H1 (cell line): ENCODE data around the gene DDX4.

Source experiments
- BACH1 ChIP-seq: IDR thresholded peaks from 2 replicates; pipeline ENCODE4 v1.6.1; 2012; ENCODE audit warnings: low read length, improper control_type of control experiment
- BRCA1 ChIP-seq: IDR thresholded peaks from 2 replicates; pipeline ENCODE4 v1.6.1; 2012; ENCODE audit warnings: low read depth, low read length, improper control_type of control experiment
- EZH2 ChIP-seq: fragments of 200-600 bp; sonication (generic); IDR thresholded peaks from 2 replicates; pipeline ENCODE4 v1.7.1; 2012; ENCODE audit warnings: low read depth, mild to moderate bottlenecking, moderate library complexity, low read length, inconsistent platforms; ENCODE audit not compliant: severe bottlenecking
- GTF2F1 ChIP-seq: IDR thresholded peaks from 2 replicates; pipeline ENCODE4 v1.6.1; 2012; ENCODE audit warnings: low read depth, low read length, improper control_type of control experiment, borderline replicate concordance
- KDM1A ChIP-seq: fragments of 200-600, 300-600 bp; sonication (generic); IDR thresholded peaks from 2 replicates; pipeline ENCODE4 v1.7.1; 2016; ENCODE audit warnings: mild to moderate bottlenecking, low read length, borderline replicate concordance
- POLR2A ChIP-seq, 2 experiments: IDR thresholded peaks; 1 replicate in 1 of 2; 2 replicates in 1 of 2; pipeline ENCODE4 v1.6.1; 2011; ENCODE audit warnings: low read depth in 2 of 2, low read length in 2 of 2, mild to moderate bottlenecking in 2 of 2; ENCODE audit errors: control extremely low read depth in 1 of 2
- POLR2AphosphoS5 ChIP-seq: IDR thresholded peaks from 2 replicates; pipeline ENCODE4 v1.6.1; 2011; ENCODE audit warnings: low read depth, low read length
- SIN3A ChIP-seq, 2 experiments: IDR thresholded peaks in 1 of 2; conservative IDR thresholded peaks in 1 of 2; 2 replicates each; pipeline ENCODE4 v1.6.1; 2011 to 2012; ENCODE audit warnings: low read length in 2 of 2, improper control_type of control experiment in 1 of 2, low read depth in 1 of 2, mild to moderate bottlenecking in 1 of 2
- SP1 ChIP-seq: IDR thresholded peaks from 2 replicates; pipeline ENCODE4 v1.6.1; 2011; ENCODE audit warnings: low read depth, low read length
- TAF1 ChIP-seq: IDR thresholded peaks from 2 replicates; pipeline ENCODE4 v1.6.1; 2011; ENCODE audit warnings: mild to moderate bottlenecking, low read depth, low read length
- ZNF274 ChIP-seq: IDR thresholded peaks from 2 replicates; pipeline ENCODE4 v1.7.0; 2012; ENCODE audit warnings: low read length, borderline replicate concordance; ENCODE audit errors: extremely low read depth
- TF ChIP-seq, protein P1 (sequence below), 3 experiments: IDR thresholded peaks; 1 replicate in 2 of 3; 2 replicates in 1 of 3; pipeline versions ENCODE4 v1.5.1 to v1.6.1; 2011; ENCODE audit warnings: low read length in 3 of 3, mild to moderate bottlenecking in 3 of 3, inconsistent platforms in 2 of 3, low read depth in 1 of 3, moderate library complexity in 1 of 3; ENCODE audit not compliant: insufficient read depth in 1 of 3; ENCODE audit errors: control extremely low read depth in 1 of 3
- TF ChIP-seq, protein P2 (sequence below): IDR thresholded peaks from 2 replicates; pipeline ENCODE4 v1.6.1; 2012; ENCODE audit warnings: inconsistent platforms

DNA sequence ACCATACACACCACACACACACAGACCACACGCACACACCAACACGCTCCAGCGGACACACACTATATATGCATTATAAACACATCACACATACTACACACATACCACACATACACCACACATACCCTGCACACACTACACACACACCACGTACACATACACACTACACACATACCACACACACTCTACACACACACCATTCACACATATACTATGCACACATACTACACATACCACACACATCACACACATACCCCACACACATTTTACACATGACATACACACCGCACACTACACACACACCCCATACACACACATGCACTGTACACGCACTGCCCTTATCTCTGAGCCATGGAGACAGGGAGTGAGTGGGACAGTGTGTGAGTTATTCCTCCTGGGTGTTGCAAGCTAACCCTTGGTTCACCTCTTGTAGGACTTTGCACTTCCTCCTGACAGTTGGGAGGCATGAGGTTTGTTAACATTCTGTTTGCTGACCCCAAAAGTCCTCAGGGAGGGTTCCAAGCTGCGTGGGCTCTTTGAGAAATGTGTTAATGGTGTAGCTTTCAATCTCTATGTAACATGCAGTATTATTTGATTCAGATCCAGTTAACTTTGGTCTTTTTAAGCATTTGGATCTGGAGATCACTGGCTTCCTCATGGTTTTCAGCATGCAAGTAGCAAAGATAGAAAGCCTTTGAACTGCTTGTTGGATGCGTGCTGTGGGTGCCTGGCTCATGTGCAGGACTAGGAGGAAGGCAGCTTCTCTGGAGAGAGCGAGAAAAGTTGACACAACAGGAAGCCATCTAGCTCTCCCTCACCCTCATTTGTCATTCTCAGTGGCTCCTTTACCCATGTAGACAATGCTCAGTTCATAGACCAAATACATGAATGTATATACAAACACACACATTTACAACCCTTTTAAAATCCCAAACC is 127.0 kb downstream of the DDX4 start:
- TF ChIP-seq GTF2F1 (no peak), BRCA1 (no peak), SIN3A (conservative IDR thresholded peaks at IDR 0.05 in 1 of 2, IDR thresholded peaks at IDR 0.05 in 1 of 2; ENCODE audit: low read depth in 1 of 2, low read length in 2 of 2) (no peak), SP1 (no peak), POLR2A (IDR thresholded peaks at IDR 0.05; ENCODE audit: control extremely low read depth in 1 of 2, low read depth in 2 of 2, low read length in 2 of 2) (no peak), POLR2AphosphoS5 (no peak), ZNF274 (no peak), KDM1A (no peak), EZH2 (no peak), TAF1 (no peak), BACH1 (no peak)
- TF ChIP-seq, protein P1, sequence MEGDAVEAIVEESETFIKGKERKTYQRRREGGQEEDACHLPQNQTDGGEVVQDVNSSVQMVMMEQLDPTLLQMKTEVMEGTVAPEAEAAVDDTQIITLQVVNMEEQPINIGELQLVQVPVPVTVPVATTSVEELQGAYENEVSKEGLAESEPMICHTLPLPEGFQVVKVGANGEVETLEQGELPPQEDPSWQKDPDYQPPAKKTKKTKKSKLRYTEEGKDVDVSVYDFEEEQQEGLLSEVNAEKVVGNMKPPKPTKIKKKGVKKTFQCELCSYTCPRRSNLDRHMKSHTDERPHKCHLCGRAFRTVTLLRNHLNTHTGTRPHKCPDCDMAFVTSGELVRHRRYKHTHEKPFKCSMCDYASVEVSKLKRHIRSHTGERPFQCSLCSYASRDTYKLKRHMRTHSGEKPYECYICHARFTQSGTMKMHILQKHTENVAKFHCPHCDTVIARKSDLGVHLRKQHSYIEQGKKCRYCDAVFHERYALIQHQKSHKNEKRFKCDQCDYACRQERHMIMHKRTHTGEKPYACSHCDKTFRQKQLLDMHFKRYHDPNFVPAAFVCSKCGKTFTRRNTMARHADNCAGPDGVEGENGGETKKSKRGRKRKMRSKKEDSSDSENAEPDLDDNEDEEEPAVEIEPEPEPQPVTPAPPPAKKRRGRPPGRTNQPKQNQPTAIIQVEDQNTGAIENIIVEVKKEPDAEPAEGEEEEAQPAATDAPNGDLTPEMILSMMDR (IDR thresholded peaks at IDR 0.05; ENCODE audit: control extremely low read depth in 1 of 3, insufficient read depth in 1 of 3, low read depth in 1 of 3, low read length in 3 of 3), result no peak
- TF ChIP-seq, protein P2, sequence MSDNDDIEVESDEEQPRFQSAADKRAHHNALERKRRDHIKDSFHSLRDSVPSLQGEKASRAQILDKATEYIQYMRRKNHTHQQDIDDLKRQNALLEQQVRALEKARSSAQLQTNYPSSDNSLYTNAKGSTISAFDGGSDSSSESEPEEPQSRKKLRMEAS, result no peak
